ENCODE measurements around the gene EIF5A. TPM values are rescaled to one million over a fixed set of nuclear protein-coding genes. Genes with fewer than 3 reads are reported as not detected.

Gene EIF5A
- total and polyA plus RNA-seq, 4 donors, result 198 to 280 (median 228) TPM

DNA sequence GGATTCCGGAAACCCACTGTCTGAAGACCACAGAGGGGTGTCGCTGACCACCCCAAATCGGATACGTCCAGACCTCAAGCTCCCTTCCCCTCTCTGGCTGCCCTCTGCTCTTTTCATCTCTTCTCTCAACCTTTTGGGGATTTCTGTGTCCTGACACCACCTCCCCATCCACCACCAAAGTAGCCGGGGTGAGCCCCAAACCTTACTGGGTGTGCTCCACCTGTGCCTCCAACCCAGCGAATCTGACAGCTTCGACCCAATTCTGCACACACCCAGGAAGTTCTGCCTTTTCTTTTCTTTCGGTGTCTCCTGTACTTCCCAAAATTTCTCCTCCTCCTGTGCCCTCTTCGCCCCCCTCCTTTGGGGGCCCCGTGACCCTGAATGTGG lies 45.1 kb downstream of the EIF5A start:
- WGBS, 2 donors, result 18 to 21% methylated on average over 10 of the region's 10 CpGs
- Histone ChIP-seq H3K27me3 (ENCODE audit: control insufficient read depth in 1 of 2, insufficient read depth in 2 of 2, low read length in 1 of 2) (no peaks in the 10 kb centered on the region), H3K4me1 (ENCODE audit: control insufficient read depth in 1 of 2, insufficient read depth in 2 of 2, low read length in 2 of 2) (peaks cover 0 to 7% of the 10 kb centered on the region in 2 donors), H3K27ac (ENCODE audit: low read depth in 1 of 2, low read length in 2 of 2) (peak overlapping the region in 1 of 2 donors; percentile 90), H3K4me3 (ENCODE audit: low read length in 2 of 2) (peak overlapping the region; percentile 22 to 84), H3K9me3 (ENCODE audit: control insufficient read depth, low read length) (no peaks in the 10 kb centered on the region), H3K36me3 (ENCODE audit: control insufficient read depth in 1 of 2, insufficient read depth in 2 of 2, low read length in 1 of 2) (no peaks in the 10 kb centered on the region)
- intact Hi-C loops (cut with DNase I), result loop anchor here (1.0 to 10.0 kb wide), 5 partner anchors 23 to 212 kb away; partner anchors contain the start of genes FGF11 (in 1 of the 2), NEURL4 (in 1 of the 2), SENP3 (in 1 of the 2) and TMEM102 (in 1 of the 2)
- DNase-seq (no peak), ATAC-seq (ENCODE audit: low FRiP score) (no peak)

DNA sequence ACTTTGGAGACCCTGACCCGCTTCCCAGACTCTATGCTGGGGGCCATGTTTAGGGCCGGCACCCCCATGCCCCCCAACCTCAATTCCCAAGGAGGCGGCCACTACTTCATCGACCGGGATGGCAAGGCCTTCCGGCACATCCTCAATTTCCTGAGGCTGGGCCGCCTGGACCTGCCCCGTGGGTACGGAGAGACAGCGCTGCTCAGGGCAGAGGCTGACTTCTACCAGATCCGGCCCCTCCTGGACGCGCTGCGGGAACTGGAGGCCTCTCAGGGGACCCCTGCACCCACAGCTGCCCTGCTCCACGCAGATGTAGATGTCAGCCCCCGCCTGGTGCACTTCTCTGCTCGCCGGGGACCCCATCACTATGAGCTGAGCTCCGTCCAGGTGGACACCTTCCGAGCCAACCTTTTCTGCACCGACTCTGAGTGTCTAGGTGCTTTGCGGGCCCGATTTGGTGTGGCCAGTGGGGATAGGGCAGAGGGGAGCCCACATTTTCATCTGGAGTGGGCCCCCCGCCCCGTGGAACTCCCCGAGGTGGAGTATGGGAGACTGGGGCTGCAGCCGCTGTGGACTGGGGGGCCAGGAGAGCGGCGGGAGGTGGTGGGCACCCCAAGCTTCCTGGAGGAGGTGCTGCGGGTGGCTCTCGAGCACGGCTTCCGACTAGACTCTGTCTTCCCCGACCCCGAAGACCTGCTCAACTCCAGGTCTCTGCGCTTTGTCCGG lies 45.6 kb downstream of the EIF5A start:
- Histone ChIP-seq H3K4me1 (ENCODE audit: control insufficient read depth in 1 of 2, insufficient read depth in 2 of 2, low read length in 2 of 2) (peaks cover 0 to 7% of the 10 kb centered on the region in 2 donors), H3K27me3 (ENCODE audit: control insufficient read depth in 1 of 2, insufficient read depth in 2 of 2, low read length in 1 of 2) (no peaks in the 10 kb centered on the region), H3K27ac (ENCODE audit: low read depth in 1 of 2, low read length in 2 of 2) (no peak overlapping the region), H3K4me3 (ENCODE audit: low read length in 2 of 2) (peak overlapping the region; percentile 22 to 84), H3K36me3 (ENCODE audit: control insufficient read depth in 1 of 2, insufficient read depth in 2 of 2, low read length in 1 of 2) (no peaks in the 10 kb centered on the region), H3K9me3 (ENCODE audit: control insufficient read depth, low read length) (no peaks in the 10 kb centered on the region)
- no peak for ATAC-seq (ENCODE audit: low FRiP score)
- intact Hi-C loops (cut with DNase I), result loop anchor here (1.0 to 10.0 kb wide), 5 partner anchors 24 to 212 kb away; partner anchors contain the start of genes FGF11 (in 1 of the 2), NEURL4 (in 1 of the 2), SENP3 (in 1 of the 2) and TMEM102 (in 1 of the 2)
- DNase-seq, result no peak
- 88 to 89% methylated on average over 36 to 37 of the region's 37 CpGs for WGBS, 2 donors

DNA sequence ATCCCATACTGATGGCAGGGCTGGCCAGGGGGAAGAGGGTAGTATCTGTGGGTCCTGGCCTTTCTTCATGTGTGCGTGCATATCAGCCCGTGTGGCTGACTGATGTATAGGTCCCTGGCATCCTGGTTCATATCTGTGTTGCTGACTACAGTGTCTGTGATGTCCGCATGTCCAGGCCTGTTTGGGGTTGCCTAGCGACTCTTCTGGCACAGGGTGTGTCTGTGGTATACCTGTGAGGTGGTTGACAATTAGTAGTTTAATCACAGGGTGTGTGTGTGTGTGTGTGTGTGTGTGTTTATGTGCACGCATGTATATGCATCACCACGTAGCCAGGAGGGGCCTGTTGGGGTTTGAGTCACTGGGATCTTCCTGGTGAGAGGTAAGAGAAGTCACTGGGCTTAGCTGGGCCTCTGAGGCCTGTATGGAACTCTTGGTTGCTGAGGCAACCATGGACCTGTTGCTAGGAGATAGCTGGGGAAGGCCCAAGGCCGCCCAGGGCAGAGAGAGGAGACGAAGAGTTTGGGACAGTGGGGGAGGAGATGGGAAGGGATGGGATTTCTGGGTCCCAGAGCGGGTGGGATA lies 46.9 kb downstream of the EIF5A start:
- DNase-seq (no peak), ATAC-seq (ENCODE audit: low FRiP score) (no peak)
- Histone ChIP-seq H3K4me1 (ENCODE audit: control insufficient read depth in 1 of 2, insufficient read depth in 2 of 2, low read length in 2 of 2) (peaks cover 0 to 7% of the 10 kb centered on the region in 2 donors), H3K27ac (ENCODE audit: low read depth in 1 of 2, low read length in 2 of 2) (no peak overlapping the region), H3K27me3 (ENCODE audit: control insufficient read depth in 1 of 2, insufficient read depth in 2 of 2, low read length in 1 of 2) (no peaks in the 10 kb centered on the region), H3K4me3 (ENCODE audit: low read length in 2 of 2) (no peak overlapping the region), H3K9me3 (ENCODE audit: control insufficient read depth, low read length) (no peaks in the 10 kb centered on the region), H3K36me3 (ENCODE audit: control insufficient read depth in 1 of 2, insufficient read depth in 2 of 2, low read length in 1 of 2) (no peaks in the 10 kb centered on the region)
- intact Hi-C loops (cut with DNase I), result loop anchor here (5.0 to 10.0 kb wide), 4 partner anchors 80 to 210 kb away; partner anchors contain the start of genes FGF11 (in 1 of the 2), SENP3 (in 1 of the 2), TMEM102 (in 1 of the 2) and TNFSF13 (in 1 of the 2)
- WGBS, 2 donors, result 70 to 78% methylated on average over 9 of the region's 9 CpGs

DNA sequence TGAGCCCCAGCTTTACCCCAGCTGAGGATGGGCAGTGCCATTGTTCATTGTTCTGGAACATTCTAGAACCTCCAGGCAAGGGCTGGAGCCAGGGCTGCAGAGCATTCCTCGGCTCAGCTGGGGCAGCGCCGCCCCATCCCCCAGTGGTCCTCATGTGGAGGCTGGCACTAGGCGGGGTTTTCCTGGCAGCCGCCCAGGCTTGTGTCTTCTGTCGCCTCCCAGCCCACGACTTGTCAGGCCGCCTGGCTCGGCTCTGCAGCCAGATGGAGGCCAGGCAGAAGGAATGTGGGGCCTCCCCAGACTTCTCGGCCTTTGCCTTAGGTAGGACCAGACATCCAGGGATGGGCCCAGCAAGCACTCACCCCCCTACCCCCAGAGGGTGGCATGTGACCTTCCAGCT lies 47.6 kb downstream of the EIF5A start, which contains the start of gene TMEM95:
Gene TMEM95, plus strand, starts transcription at position 104 of the 400 bp plus-strand sequence. Its CDS starts 49 bp downstream, at position 153.
- Histone ChIP-seq H3K4me1 (ENCODE audit: control insufficient read depth in 1 of 2, insufficient read depth in 2 of 2, low read length in 2 of 2) (peaks cover 0 to 7% of the 10 kb centered on the region in 2 donors), H3K27me3 (ENCODE audit: control insufficient read depth in 1 of 2, insufficient read depth in 2 of 2, low read length in 1 of 2) (no peaks in the 10 kb centered on the region), H3K4me3 (ENCODE audit: low read length in 2 of 2) (no peak within 1 kb of the TSS), H3K36me3 (ENCODE audit: control insufficient read depth in 1 of 2, insufficient read depth in 2 of 2, low read length in 1 of 2) (no peaks in the 10 kb centered on the region), H3K9me3 (ENCODE audit: control insufficient read depth, low read length) (no peaks in the 10 kb centered on the region), H3K27ac (ENCODE audit: low read depth in 1 of 2, low read length in 2 of 2) (no peak within 1 kb of the TSS)
- ATAC-seq (ENCODE audit: low FRiP score) (no peak), DNase-seq (no peak)
- intact Hi-C loops (cut with DNase I), result loop anchor here (5.0 to 10.0 kb wide), 4 partner anchors 37 to 210 kb away; partner anchors contain the start of genes FGF11 (in 1 of the 2), PLSCR3 (in 1 of the 2), SENP3 (in 1 of the 2) and TMEM102 (in 1 of the 2)
- 19 to 33% methylated on average over 10 of the region's 10 CpGs for WGBS, 2 donors

DNA sequence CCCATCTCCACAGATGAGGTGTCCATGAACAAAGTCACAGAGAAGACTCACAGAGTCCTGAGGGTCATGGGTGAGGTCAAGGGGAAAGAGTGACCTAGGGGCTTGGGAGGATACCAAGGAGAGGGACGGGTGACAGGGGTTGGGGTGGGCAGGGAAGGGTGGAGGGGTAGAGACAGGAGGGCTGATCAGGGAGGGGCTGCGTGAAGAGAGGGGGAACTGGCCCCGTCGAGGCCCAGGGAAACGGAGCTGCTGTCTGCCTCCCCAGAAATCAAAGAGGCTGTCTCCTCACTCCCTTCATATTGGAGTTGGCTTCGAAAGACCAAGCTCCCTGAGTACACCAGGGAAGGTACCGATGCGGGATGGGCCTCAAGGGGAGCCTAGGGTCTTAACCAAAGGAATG lies 48.1 kb downstream of the EIF5A start:
- intact Hi-C loops (cut with DNase I), result loop anchor here (5.0 to 10.0 kb wide), 4 partner anchors 37 to 209 kb away; partner anchors contain the start of genes FGF11 (in 1 of the 2), PLSCR3 (in 1 of the 2), SENP3 (in 1 of the 2) and TMEM102 (in 1 of the 2)
- Histone ChIP-seq H3K9me3 (ENCODE audit: control insufficient read depth, low read length) (no peaks in the 10 kb centered on the region), H3K4me1 (ENCODE audit: control insufficient read depth in 1 of 2, insufficient read depth in 2 of 2, low read length in 2 of 2) (peaks cover 0 to 7% of the 10 kb centered on the region in 2 donors), H3K4me3 (ENCODE audit: low read length in 2 of 2) (no peak overlapping the region), H3K27ac (ENCODE audit: low read depth in 1 of 2, low read length in 2 of 2) (no peak overlapping the region), H3K36me3 (ENCODE audit: control insufficient read depth in 1 of 2, insufficient read depth in 2 of 2, low read length in 1 of 2) (no peaks in the 10 kb centered on the region), H3K27me3 (ENCODE audit: control insufficient read depth in 1 of 2, insufficient read depth in 2 of 2, low read length in 1 of 2) (no peaks in the 10 kb centered on the region)
- DNase-seq (no peak), ATAC-seq (ENCODE audit: low FRiP score) (no peak)
- WGBS, 2 donors, result 81 to 89% methylated on average over 8 of the region's 8 CpGs

DNA sequence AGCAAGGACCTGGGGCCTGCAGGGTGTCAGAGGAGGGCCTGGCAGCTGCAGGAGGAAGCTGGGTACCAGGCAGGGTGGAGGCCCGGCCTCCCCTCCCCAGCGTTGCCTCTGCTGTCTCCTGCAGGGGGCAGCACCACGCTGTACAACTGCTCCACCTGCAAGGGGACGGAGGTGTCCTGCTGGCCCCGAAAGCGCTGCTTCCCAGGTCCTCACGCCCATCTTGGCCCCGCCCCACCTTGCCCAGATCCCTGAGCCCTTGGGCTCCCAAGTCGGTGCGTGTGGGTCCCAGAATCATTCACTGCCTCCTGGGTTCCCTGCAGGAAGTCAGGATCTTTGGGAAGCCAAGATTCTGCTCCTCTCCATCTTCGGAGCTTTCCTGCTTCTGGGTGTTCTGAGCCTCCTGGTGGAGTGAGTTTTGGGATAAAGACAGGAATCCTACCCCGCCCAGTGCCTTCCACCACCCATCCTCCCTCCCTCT lies 48.7 kb downstream of the EIF5A start:
- DNase-seq (peak; percentile 86 to 93), ATAC-seq (ENCODE audit: low FRiP score) (peak; percentile 42)
- Histone ChIP-seq H3K27me3 (ENCODE audit: control insufficient read depth in 1 of 2, insufficient read depth in 2 of 2, low read length in 1 of 2) (no peaks in the 10 kb centered on the region), H3K9me3 (ENCODE audit: control insufficient read depth, low read length) (no peaks in the 10 kb centered on the region), H3K36me3 (ENCODE audit: control insufficient read depth in 1 of 2, insufficient read depth in 2 of 2, low read length in 1 of 2) (no peaks in the 10 kb centered on the region), H3K27ac (ENCODE audit: low read depth in 1 of 2, low read length in 2 of 2) (no peak overlapping the region), H3K4me3 (ENCODE audit: low read length in 2 of 2) (no peak overlapping the region), H3K4me1 (ENCODE audit: control insufficient read depth in 1 of 2, insufficient read depth in 2 of 2, low read length in 2 of 2) (peaks cover 0 to 7% of the 10 kb centered on the region in 2 donors)
- intact Hi-C loops (cut with DNase I), result loop anchor here (2.0 to 10.0 kb wide), 5 partner anchors 36 to 209 kb away; partner anchors contain the start of genes TMEM102 (in 2 of the 2), FGF11 (in 1 of the 2), PLSCR3 (in 1 of the 2) and SENP3 (in 1 of the 2)
- 21 to 22% methylated on average over 11 to 12 of the region's 12 CpGs for WGBS, 2 donors

DNA sequence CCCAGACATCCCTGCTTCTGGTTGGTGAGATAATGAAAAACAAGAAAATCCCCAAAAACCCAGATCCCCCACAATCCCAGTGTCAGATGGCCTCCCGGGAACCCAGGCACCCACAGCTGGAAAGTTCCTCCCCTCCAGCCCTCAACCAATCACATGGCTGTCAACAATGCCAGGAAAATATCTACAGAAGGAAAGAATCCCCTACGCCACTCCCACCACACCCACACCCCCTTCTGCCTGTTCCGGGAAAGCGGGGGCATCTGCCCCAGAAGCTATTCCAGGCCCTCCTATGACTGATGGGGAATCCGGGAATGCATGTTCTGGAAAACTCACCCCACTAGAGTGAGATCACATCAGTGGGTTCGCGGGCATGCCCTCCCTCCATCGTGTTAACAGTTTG lies 49.3 kb downstream of the EIF5A start:
- Histone ChIP-seq H3K4me1 (ENCODE audit: control insufficient read depth in 1 of 2, insufficient read depth in 2 of 2, low read length in 2 of 2) (peaks cover 0 to 7% of the 10 kb centered on the region in 2 donors), H3K9me3 (ENCODE audit: control insufficient read depth, low read length) (no peaks in the 10 kb centered on the region), H3K4me3 (ENCODE audit: low read length in 2 of 2) (no peak overlapping the region), H3K36me3 (ENCODE audit: control insufficient read depth in 1 of 2, insufficient read depth in 2 of 2, low read length in 1 of 2) (no peaks in the 10 kb centered on the region), H3K27ac (ENCODE audit: low read depth in 1 of 2, low read length in 2 of 2) (no peak overlapping the region), H3K27me3 (ENCODE audit: control insufficient read depth in 1 of 2, insufficient read depth in 2 of 2, low read length in 1 of 2) (no peaks in the 10 kb centered on the region)
- no peak for DNase-seq
- intact Hi-C loops (cut with DNase I), result loop anchor here (2.0 to 10.0 kb wide), 5 partner anchors 36 to 208 kb away; partner anchors contain the start of genes TMEM102 (in 2 of the 2), FGF11 (in 1 of the 2), PLSCR3 (in 1 of the 2) and SENP3 (in 1 of the 2)
- WGBS, 2 donors, result 73 to 74% methylated on average over 8 of the region's 8 CpGs
- ATAC-seq (ENCODE audit: low FRiP score), result no peak

DNA sequence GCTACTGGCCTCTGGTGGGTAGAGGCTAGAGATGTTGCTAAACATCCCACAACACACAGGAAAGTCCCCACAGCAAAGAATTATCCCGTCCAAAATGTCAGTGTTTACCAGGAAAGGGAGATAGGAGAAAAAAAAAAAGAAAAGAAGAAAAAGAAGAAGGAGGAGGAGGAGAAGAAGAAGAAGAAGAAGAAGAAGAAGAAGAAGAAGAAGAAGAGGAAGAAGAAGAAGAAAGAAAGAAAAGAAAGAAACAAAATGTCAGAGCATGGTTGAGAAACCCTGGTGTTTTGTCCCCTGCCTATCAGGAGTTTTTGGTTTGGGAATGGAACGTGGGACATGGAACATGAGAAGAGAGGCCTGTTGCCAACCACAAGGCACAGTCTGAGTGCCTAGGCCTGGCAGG lies 50.0 kb downstream of the EIF5A start:
- H3K4me1 ChIP-seq (ENCODE audit: control insufficient read depth in 1 of 2, insufficient read depth in 2 of 2, low read length in 2 of 2), result peaks cover 0 to 7% of the 10 kb centered on the region in 2 donors
- no peaks in the 10 kb centered on the region for H3K9me3 ChIP-seq (ENCODE audit: control insufficient read depth, low read length)
- H3K4me3 ChIP-seq (ENCODE audit: low read length in 2 of 2), result no peak overlapping the region
- no peaks in the 10 kb centered on the region for H3K36me3 ChIP-seq (ENCODE audit: control insufficient read depth in 1 of 2, insufficient read depth in 2 of 2, low read length in 1 of 2)
- WGBS, 2 donors, result 45 to 54% methylated on average over 2 of the region's 2 CpGs
- no peak for ATAC-seq (ENCODE audit: low FRiP score)
- H3K27ac ChIP-seq (ENCODE audit: low read depth in 1 of 2, low read length in 2 of 2), result no peak overlapping the region
- DNase-seq, result no peak
- H3K27me3 ChIP-seq (ENCODE audit: control insufficient read depth in 1 of 2, insufficient read depth in 2 of 2, low read length in 1 of 2), result no peaks in the 10 kb centered on the region
- intact Hi-C loops (cut with DNase I), result loop anchor here (2.0 to 10.0 kb wide), 5 partner anchors 35 to 207 kb away; partner anchors contain the start of genes TMEM102 (in 2 of the 2), FGF11 (in 1 of the 2), PLSCR3 (in 1 of the 2) and SENP3 (in 1 of the 2)
